ENCODE data around the gene TP53.

TP53 gene

GRCh38 chr17:7701681-7702080, 14.4 kb upstream of the TP53 start:
- Mint-ChIP-seq H3K36me3 (peaks cover 19% of the 10 kb centered on the region), H3K4me3 (no peak overlapping the region), H3K4me1 (peaks cover 11% of the 10 kb centered on the region), H3K9me3 (no peaks in the 10 kb centered on the region), H3K27ac (no peak overlapping the region), H3K27me3 (peaks cover 42% of the 10 kb centered on the region)
- DNase-seq: no peak
- CTCF ChIA-PET: no interaction called here

- H3K4me3 Mint-ChIP-seq: no peak overlapping the region
- no peak overlapping the region for H3K27ac Mint-ChIP-seq
- H3K36me3 Mint-ChIP-seq: peaks cover 24% of the 10 kb centered on the region
- no peak for DNase-seq
- CTCF ChIA-PET: no interaction called here
- H3K9me3 Mint-ChIP-seq: no peaks in the 10 kb centered on the region
- H3K27me3 Mint-ChIP-seq: peaks cover 30% of the 10 kb centered on the region
- H3K4me1 Mint-ChIP-seq: peaks cover 7% of the 10 kb centered on the region
Observed at GRCh38 chr17:7700510-7700909, 13.2 kb upstream of the TP53 start.

- no peak overlapping the region for H3K4me3 Mint-ChIP-seq
- no peak for DNase-seq
- CTCF ChIA-PET: no interaction called here
- H3K4me1 Mint-ChIP-seq: no peaks in the 10 kb centered on the region
- no peak overlapping the region for H3K27ac Mint-ChIP-seq
- H3K36me3 Mint-ChIP-seq: peaks cover 27% of the 10 kb centered on the region
- peaks cover 5% of the 10 kb centered on the region for H3K27me3 Mint-ChIP-seq
- no peaks in the 10 kb centered on the region for H3K9me3 Mint-ChIP-seq
Observed at GRCh38 chr17:7697828-7698588, 10.7 kb upstream of the TP53 start.

DNA sequence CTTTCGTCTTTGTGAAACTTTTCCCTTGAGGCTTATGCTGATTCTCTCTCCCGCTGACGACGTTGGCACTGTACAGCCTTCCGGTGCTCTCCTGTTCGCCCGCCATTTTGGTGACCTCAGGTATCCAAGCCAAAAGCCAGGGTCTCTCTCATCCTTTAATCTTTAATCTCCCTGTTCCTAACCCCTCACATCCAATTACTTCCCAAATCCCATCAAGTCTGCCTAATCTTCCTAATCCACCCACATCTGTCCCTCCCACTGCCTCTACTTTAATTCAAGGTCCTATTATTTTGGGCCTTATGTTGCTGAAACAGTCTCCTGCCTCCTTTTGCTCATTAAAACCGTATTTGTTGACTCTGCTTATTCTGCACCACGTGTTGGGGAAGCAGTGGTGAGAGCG, 8.3 kb upstream of the TP53 start:
- H3K4me3 Mint-ChIP-seq: no peak overlapping the region
- no peaks in the 10 kb centered on the region for H3K9me3 Mint-ChIP-seq
- H3K4me1 Mint-ChIP-seq: no peaks in the 10 kb centered on the region
- no peak for DNase-seq
- H3K27ac Mint-ChIP-seq: no peak overlapping the region
- peaks cover 22% of the 10 kb centered on the region for H3K36me3 Mint-ChIP-seq
- H3K27me3 Mint-ChIP-seq: no peaks in the 10 kb centered on the region
- CTCF ChIA-PET: no interaction called here

GRCh38 chr17:7688808-7689316, 1.6 kb upstream of the TP53 start:
- CTCF ChIA-PET: interaction anchor here (1.9 to 4.1 kb wide), 6 partner anchors 22 to 174 kb away, joined by 7 to 60 read pairs (median 19); partner anchors contain the start of genes SAT2 and SHBG
- Mint-ChIP-seq H3K36me3 (peaks cover 30% of the 10 kb centered on the region), H3K4me3 (peak overlapping the region; percentile 93), H3K27ac (peak overlapping the region; percentile 98), H3K9me3 (no peaks in the 10 kb centered on the region), H3K27me3 (peaks cover 5% of the 10 kb centered on the region), H3K4me1 (peaks cover 39% of the 10 kb centered on the region)
- DNase-seq: no peak

DNA sequence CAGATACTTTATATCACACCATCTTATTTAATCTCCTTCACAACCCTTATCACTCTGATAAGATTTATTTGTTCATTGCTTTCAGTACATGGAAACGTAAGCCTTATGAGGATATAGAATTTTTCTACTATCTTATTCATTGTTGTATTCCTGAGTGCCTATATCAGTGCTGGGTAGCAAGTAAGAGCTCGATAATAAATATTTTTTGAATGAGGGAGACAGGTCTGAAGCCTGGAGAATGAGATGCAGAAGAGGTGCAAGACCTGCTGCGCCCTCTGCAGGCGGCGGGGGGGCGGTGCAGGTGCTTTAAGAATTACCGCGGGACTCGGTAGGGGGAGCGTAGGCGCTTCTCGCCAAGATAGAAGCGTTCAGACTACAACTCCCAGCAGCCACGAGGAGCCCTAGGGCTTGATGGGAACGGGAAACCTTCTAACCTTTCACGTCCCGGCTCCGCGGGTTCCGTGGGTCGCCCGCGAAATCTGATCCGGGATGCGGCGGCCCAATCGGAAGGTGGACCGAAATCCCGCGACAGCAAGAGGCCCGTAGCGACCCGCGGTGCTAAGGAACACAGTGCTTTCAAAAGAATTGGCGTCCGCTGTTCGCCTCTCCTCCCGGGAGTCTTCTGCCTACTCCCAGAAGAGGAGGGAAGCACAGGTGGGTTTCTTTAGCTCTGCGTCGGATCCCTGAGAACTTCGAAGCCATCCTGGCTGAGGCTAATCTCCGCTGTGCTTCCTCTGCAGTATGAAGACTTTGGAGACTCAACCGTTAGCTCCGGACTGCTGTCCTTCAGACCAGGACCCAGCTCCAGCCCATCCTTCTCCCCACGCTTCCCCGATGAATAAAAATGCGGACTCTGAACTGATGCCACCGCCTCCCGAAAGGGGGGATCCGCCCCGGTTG, 868 bp upstream of the TP53 start, which contains the start of gene WRAP53:
Gene WRAP53 (plus strand): TSS at position 570 of the 900 bp plus-strand sequence. CDS start 172 bp downstream, at position 742.
- H3K36me3 Mint-ChIP-seq: peaks cover 30% of the 10 kb centered on the region
- peak within 1 kb of the TSS; percentile 93 for H3K4me3 Mint-ChIP-seq
- peak within 1 kb of the TSS; percentile 98 for H3K27ac Mint-ChIP-seq
- DNase-seq: peak; percentile 97
- H3K27me3 Mint-ChIP-seq: peaks cover 5% of the 10 kb centered on the region
- H3K4me1 Mint-ChIP-seq: peaks cover 42% of the 10 kb centered on the region
- no peaks in the 10 kb centered on the region for H3K9me3 Mint-ChIP-seq
- CTCF ChIA-PET: interaction anchor here (0.6 to 4.1 kb wide), 24 partner anchors 15 to 335 kb away, joined by 3 to 60 read pairs (median 6); partner anchors contain the start of genes FXR2, MPDU1, SAT2 and SENP3

DNA sequence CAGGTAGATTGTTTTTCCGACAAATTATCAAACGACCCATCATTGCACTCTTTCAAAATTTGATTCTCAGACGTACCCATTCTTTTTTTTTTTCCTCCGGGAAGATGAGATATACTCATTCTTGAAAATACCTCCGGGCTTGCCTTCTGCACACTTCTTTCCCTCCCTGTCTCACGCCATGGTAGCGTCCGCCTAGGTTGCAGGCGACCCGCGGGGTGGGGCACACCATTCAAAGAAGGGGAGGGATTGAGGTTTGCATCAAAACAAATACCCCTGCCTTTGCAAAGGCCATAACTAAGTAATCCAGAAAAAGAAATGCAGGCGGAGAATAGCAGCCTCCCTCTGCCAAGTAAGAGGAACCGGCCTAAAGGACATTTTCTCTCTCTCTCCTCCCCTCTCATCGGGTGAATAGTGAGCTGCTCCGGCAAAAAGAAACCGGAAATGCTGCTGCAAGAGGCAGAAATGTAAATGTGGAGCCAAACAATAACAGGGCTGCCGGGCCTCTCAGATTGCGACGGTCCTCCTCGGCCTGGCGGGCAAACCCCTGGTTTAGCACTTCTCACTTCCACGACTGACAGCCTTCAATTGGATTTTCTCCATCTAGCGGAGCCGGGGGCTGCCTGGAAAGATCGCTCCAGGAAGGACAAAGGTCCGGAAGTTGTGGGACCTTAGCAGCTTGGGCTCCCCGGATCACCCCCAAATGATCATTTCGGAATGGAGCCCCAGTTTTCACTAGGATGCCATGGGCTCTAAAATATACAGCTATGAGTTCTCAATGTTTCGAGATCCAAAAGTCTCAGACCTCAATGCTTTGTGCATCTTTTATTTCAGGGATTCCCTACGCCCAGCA, 843 bp downstream of the TP53 start:
- H3K27ac Mint-ChIP-seq: peak overlapping the region; percentile 98
- peak; percentile 85 for DNase-seq
- H3K36me3 Mint-ChIP-seq: peaks cover 26% of the 10 kb centered on the region
- CTCF ChIA-PET: interaction anchor here (0.6 to 4.1 kb wide), 18 partner anchors 13 to 438 kb away, joined by 3 to 60 read pairs (median 6); partner anchors contain the start of genes ATP1B2, FXR2, MPDU1 and SENP3
- peaks cover 46% of the 10 kb centered on the region for H3K4me1 Mint-ChIP-seq
- H3K27me3 Mint-ChIP-seq: peaks cover 5% of the 10 kb centered on the region
- no peaks in the 10 kb centered on the region for H3K9me3 Mint-ChIP-seq
- peak overlapping the region; percentile 93 for H3K4me3 Mint-ChIP-seq

- Mint-ChIP-seq H3K4me3 (peak overlapping the region; percentile 93), H3K36me3 (peaks cover 23% of the 10 kb centered on the region), H3K9me3 (no peaks in the 10 kb centered on the region), H3K27ac (peak overlapping the region; percentile 98), H3K27me3 (peaks cover 5% of the 10 kb centered on the region), H3K4me1 (peaks cover 46% of the 10 kb centered on the region)
- DNase-seq: peak; percentile 94
- CTCF ChIA-PET: interaction anchor here (0.6 to 4.1 kb wide), 8 partner anchors 12 to 439 kb away, joined by 3 to 60 read pairs (median 6); partner anchors contain the start of genes ATP1B2 and FXR2
Observed at GRCh38 chr17:7685533-7686221, 1.6 kb downstream of the TP53 start.

DNA sequence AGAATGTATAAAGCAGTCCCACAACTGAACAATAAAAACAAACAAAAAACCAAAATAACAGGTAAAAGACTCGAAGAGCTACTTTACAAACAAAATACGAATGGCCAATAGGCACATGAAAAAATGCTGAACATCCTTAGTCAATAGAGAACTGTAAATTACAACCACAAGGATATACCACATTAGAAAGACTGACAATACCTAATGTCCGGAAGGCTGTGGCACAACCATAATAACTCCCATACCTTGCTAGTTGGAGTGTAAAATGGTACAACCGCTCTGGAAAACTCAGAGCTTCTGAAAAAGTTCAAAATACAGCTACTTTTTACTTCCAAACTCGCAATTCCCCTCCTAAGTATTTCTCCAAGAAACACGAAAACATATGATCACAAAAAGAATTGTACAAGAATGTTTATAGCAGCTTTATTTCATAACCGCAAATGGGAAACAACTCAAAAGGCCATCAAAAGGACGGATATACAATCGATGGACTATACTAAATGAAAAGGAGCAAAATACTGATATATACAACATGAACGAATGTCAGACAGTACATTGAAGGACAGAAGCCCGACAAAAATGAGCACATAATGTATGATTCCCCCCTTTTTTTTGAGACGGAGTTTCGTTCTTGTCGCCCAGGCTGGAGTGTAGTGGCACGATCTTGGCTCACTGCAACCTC, 2.3 kb downstream of the TP53 start:
- H3K27ac Mint-ChIP-seq: peak overlapping the region; percentile 98
- peaks cover 5% of the 10 kb centered on the region for H3K27me3 Mint-ChIP-seq
- peaks cover 43% of the 10 kb centered on the region for H3K4me1 Mint-ChIP-seq
- H3K36me3 Mint-ChIP-seq: peaks cover 23% of the 10 kb centered on the region
- no peak for DNase-seq
- CTCF ChIA-PET: interaction anchor here (0.9 to 1.7 kb wide), 3 partner anchors 34 to 439 kb away, joined by 4 to 7 read pairs (median 5); partner anchors contain the start of gene ATP1B2
- peak overlapping the region; percentile 93 for H3K4me3 Mint-ChIP-seq
- H3K9me3 Mint-ChIP-seq: no peaks in the 10 kb centered on the region

- Mint-ChIP-seq H3K4me1 (peaks cover 2% of the 10 kb centered on the region), H3K36me3 (peaks cover 42% of the 10 kb centered on the region), H3K9me3 (peaks cover 10% of the 10 kb centered on the region), H3K27me3 (no peaks in the 10 kb centered on the region), H3K27ac (no peak overlapping the region), H3K4me3 (no peak overlapping the region)
- no peak for DNase-seq
- CTCF ChIA-PET: interaction anchor here (0.6 to 0.7 kb wide), 2 partner anchors 21 to 45 kb away, joined by 3 to 4 read pairs; no protein-coding TSS in a partner anchor
Observed at GRCh38 chr17:7677388-7678067, 9.8 kb downstream of the TP53 start.

- Mint-ChIP-seq H3K9me3 (peaks cover 10% of the 10 kb centered on the region), H3K36me3 (peaks cover 45% of the 10 kb centered on the region), H3K27ac (no peak overlapping the region), H3K4me1 (no peaks in the 10 kb centered on the region), H3K27me3 (no peaks in the 10 kb centered on the region), H3K4me3 (no peak overlapping the region)
- DNase-seq: no peak
- CTCF ChIA-PET: no interaction called here
Observed at GRCh38 chr17:7676533-7676932, 10.8 kb downstream of the TP53 start.

DNA sequence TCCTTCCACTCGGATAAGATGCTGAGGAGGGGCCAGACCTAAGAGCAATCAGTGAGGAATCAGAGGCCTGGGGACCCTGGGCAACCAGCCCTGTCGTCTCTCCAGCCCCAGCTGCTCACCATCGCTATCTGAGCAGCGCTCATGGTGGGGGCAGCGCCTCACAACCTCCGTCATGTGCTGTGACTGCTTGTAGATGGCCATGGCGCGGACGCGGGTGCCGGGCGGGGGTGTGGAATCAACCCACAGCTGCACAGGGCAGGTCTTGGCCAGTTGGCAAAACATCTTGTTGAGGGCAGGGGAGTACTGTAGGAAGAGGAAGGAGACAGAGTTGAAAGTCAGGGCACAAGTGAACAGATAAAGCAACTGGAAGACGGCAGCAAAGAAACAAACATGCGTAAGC, 12.4 kb downstream of the TP53 start:
- peaks cover 53% of the 10 kb centered on the region for H3K36me3 Mint-ChIP-seq
- no peak for DNase-seq
- H3K4me1 Mint-ChIP-seq: no peaks in the 10 kb centered on the region
- no peak overlapping the region for H3K27ac Mint-ChIP-seq
- H3K27me3 Mint-ChIP-seq: no peaks in the 10 kb centered on the region
- peaks cover 10% of the 10 kb centered on the region for H3K9me3 Mint-ChIP-seq
- CTCF ChIA-PET: interaction anchor here (1.0 to 1.6 kb wide), 2 partner anchors 42 to 319 kb away, joined by 3 read pairs; no protein-coding TSS in a partner anchor
- H3K4me3 Mint-ChIP-seq: no peak overlapping the region

All from activated naive CD4-positive, alpha-beta T cell treated with anti-CD3 and anti-CD28 coated beads, Interleukin-2, amount 10 ng/mL, durations not matched to agents 7 days and 5 days (primary cell).